Smooth muscle cell (in vitro differentiated cells): ENCODE measurements around the gene DCP1A. TPM values are rescaled to one million over a fixed set of nuclear protein-coding genes. Genes with fewer than 3 reads are reported as not detected.

Experiments used
- DNase-seq: peaks from one replicate; lab custom pipeline; 2025; ENCODE audit not compliant: unreplicated experiment; lab: John Stamatoyannopoulos, UW
- H2AFZ ChIP-seq: fragments of 200-600 bp; sonication (generic); 2 replicates; pipeline ENCODE4 v1.6.0; 2016; ENCODE audit warnings: antibody characterized with exemption, low read depth, mild to moderate bottlenecking
- H3F3A ChIP-seq: fragments of 200-600 bp; sonication (generic); 2 replicates; pipeline ENCODE4 v1.6.0; 2017; ENCODE audit warnings: antibody characterized with exemption, low read depth
- H3K27ac ChIP-seq: fragments of 200-600 bp; sonication (generic); 2 replicates; pipeline ENCODE4 v1.5.1; 2016; ENCODE audit warnings: low read depth, mild to moderate bottlenecking
- H3K27me3 ChIP-seq: fragments of 200-600 bp; sonication (generic); 2 replicates; pipeline ENCODE4 v1.6.1; 2016; ENCODE audit warnings: low read depth, mild to moderate bottlenecking
- H3K36me3 ChIP-seq: fragments of 200-600 bp; sonication (generic); 2 replicates; pipeline ENCODE4 v1.5.1; 2016; ENCODE audit warnings: low read depth
- H3K4me1 ChIP-seq: fragments of 200-600 bp; sonication (generic); 2 replicates; pipeline ENCODE4 v1.5.1; 2016; ENCODE audit warnings: low read depth
- H3K4me2 ChIP-seq: fragments of 200-600 bp; sonication (generic); 2 replicates; pipeline ENCODE4 v1.6.0; 2016; ENCODE audit warnings: mild to moderate bottlenecking
- H3K4me3 ChIP-seq: fragments of 200-600 bp; sonication (generic); 2 replicates; pipeline ENCODE4 v1.5.1; 2016; ENCODE audit warnings: mild to moderate bottlenecking
- H3K79me2 ChIP-seq: fragments of 200-600 bp; sonication (generic); 2 replicates; pipeline ENCODE4 v1.6.0; 2016; ENCODE audit warnings: low read depth, mild to moderate bottlenecking
- H3K9ac ChIP-seq: fragments of 200-600 bp; sonication (generic); 2 replicates; pipeline ENCODE4 v1.6.0; 2016; ENCODE audit warnings: low read depth
- H3K9me3 ChIP-seq: fragments of 200-600 bp; sonication (generic); replicated peaks from 2 replicates; pipeline ENCODE4 v1.5.1; 2016; ENCODE audit warnings: low read depth
- H4K20me1 ChIP-seq: fragments of 200-600 bp; sonication (generic); 2 replicates; pipeline ENCODE4 v1.6.0; 2016; ENCODE audit warnings: low read depth
- WGBS: methylation state at CpG from one replicate; pipeline ENCODE4 v1.1.7; 2016; ENCODE audit warnings: low lambda C conversion rate; 5-methylcytosine and 5-hydroxymethylcytosine counted together
- polyA plus RNA-seq: library from polyadenylated mRNA; unstranded; fragments of >200 nt; fragmentation: Nextera tagmentation; extraction: Ambion mirVana; gene quantifications from 2 replicates; pipeline ENCODE4 v1.2.1, GENCODE V29; 2016
- total RNA-seq: library from RNA; depleted of rRNA; stranded (reverse); fragments of >200 nt; gene quantifications from 2 replicates; pipeline ENCODE4 v1.2.3, GENCODE V29; 2014
- TF ChIP-seq, protein P1 (sequence below): fragments of 200-600 bp; sonication (generic); IDR thresholded peaks from 2 replicates; pipeline ENCODE4 v1.5.1; 2017; ENCODE audit warnings: borderline replicate concordance, mild to moderate bottlenecking, antibody characterized with exemption; ENCODE audit not compliant: insufficient read depth, poor library complexity, severe bottlenecking

Gene DCP1A
- total and polyA plus RNA-seq, 2 experiments from 2014 or later: 24.7 to 43.5 TPM

DNA sequence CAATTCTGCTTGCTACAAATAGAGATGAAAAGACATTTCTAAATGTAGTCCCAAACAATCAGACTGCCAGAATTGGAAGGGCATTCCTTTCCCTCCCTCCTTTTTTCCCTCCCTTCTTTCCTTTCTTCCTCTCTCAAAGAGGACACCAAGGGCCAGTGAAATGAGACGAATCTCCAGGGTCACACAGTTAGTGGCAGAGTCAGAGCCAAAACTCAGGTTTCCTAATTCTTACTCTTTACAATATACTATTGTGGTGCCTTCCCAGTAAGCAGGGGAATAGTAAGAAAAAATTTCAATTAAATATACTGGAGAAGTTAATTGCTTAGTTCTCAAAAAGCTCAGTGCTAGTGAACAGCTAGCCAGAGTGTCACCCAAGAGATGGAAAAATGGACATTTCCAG lies 33.0 kb upstream of the DCP1A start:
- Histone ChIP-seq H3K4me3 (no peak overlapping the region), H3K27ac (no peak overlapping the region), H4K20me1 (no peaks in the 10 kb centered on the region), H3K4me1 (no peaks in the 10 kb centered on the region), H3K9ac (no peak overlapping the region), H3K27me3 (peaks cover 27% of the 10 kb centered on the region), H3F3A (no peaks in the 10 kb centered on the region), H3K9me3 (no peaks in the 10 kb centered on the region), H3K36me3 (no peaks in the 10 kb centered on the region), H3K4me2 (no peak overlapping the region), H3K79me2 (no peaks in the 10 kb centered on the region), H2AFZ (no peak overlapping the region)
- TF ChIP-seq, protein P1, sequence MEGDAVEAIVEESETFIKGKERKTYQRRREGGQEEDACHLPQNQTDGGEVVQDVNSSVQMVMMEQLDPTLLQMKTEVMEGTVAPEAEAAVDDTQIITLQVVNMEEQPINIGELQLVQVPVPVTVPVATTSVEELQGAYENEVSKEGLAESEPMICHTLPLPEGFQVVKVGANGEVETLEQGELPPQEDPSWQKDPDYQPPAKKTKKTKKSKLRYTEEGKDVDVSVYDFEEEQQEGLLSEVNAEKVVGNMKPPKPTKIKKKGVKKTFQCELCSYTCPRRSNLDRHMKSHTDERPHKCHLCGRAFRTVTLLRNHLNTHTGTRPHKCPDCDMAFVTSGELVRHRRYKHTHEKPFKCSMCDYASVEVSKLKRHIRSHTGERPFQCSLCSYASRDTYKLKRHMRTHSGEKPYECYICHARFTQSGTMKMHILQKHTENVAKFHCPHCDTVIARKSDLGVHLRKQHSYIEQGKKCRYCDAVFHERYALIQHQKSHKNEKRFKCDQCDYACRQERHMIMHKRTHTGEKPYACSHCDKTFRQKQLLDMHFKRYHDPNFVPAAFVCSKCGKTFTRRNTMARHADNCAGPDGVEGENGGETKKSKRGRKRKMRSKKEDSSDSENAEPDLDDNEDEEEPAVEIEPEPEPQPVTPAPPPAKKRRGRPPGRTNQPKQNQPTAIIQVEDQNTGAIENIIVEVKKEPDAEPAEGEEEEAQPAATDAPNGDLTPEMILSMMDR: no peak
- DNase-seq: no peak
- 87% methylated on average over 1 of the region's 1 CpG for WGBS

DNA sequence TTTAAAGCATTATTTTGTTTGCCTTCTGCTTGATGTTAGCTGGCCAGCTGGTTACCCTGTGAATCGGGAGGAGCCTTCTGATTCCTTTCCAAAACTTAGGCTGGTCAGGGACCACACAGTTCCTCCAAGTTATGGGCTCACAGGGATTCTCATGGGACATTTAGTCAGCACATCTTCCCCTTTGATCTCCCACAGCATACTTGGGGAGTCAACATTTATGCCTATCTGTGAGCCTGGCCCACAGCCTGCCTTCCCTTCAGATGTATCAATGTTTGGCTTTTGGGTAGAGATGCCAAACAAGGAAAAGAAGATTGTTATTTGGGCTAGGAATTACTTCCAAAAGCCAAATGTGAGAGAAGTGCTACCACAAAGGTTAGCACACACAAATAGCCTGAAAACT lies 32.6 kb upstream of the DCP1A start:
- DNase-seq: no peak
- WGBS: 90% methylated on average over 1 of the region's 1 CpG
- Histone ChIP-seq H3K79me2 (no peaks in the 10 kb centered on the region), H3K27me3 (peaks cover 24% of the 10 kb centered on the region), H3K4me2 (no peak overlapping the region), H3K9ac (no peak overlapping the region), H3K36me3 (no peaks in the 10 kb centered on the region), H3F3A (no peaks in the 10 kb centered on the region), H3K9me3 (no peaks in the 10 kb centered on the region), H2AFZ (no peak overlapping the region), H3K4me3 (no peak overlapping the region), H3K4me1 (no peaks in the 10 kb centered on the region), H4K20me1 (no peaks in the 10 kb centered on the region), H3K27ac (no peak overlapping the region)
- TF ChIP-seq, protein P1: no peak

DNA sequence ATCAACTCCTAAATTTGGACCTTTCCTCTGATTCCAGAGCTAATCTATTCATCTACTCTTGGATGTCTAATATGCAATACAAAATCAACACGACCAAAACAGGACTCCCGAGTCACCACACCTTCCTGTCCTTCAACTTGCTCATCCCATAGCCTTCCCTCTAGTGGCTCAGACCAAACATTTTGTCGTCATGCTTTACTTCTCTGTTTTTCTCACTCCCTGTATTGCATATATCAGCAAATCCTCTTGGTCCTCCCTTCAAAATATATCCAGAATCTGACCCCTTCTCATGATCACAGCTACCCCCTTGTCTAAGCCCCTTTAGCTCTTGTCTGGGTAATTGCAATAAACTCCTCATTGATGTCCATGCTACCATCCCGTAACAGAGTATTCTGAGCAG lies 30.5 kb upstream of the DCP1A start:
- Histone ChIP-seq H4K20me1 (no peaks in the 10 kb centered on the region), H3K9me3 (no peaks in the 10 kb centered on the region), H3K4me2 (no peak overlapping the region), H3K9ac (no peak overlapping the region), H3K36me3 (no peaks in the 10 kb centered on the region), H3K4me1 (no peaks in the 10 kb centered on the region), H3K79me2 (no peaks in the 10 kb centered on the region), H3F3A (no peaks in the 10 kb centered on the region), H3K27ac (no peak overlapping the region), H3K4me3 (no peak overlapping the region), H3K27me3 (peaks cover 19% of the 10 kb centered on the region), H2AFZ (no peak overlapping the region)
- DNase-seq: no peak
- TF ChIP-seq, protein P1: no peak
- 85% methylated on average over 4 of the region's 4 CpGs for WGBS

DNA sequence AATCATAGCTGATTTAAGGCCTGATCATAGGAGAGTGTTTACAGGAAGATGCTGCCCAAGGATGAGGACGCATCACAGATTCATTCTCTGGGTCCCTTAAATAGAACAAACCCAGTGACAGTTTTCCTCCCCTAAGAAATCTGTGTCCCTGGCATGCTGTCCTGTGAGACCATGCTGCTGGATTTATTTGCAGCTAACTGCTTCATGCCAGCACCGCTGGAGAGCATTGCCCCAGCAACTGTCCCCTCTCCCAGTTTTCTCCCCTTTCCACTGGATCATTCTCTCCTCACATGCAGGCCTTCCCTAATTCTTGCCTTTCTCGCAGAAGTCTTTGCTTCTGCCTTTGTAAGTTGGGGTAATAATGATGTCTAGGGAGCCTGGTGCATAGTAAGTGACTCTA lies 29.3 kb upstream of the DCP1A start:
- Histone ChIP-seq H3K4me3 (no peak overlapping the region), H3K79me2 (no peaks in the 10 kb centered on the region), H4K20me1 (no peaks in the 10 kb centered on the region), H3K36me3 (no peaks in the 10 kb centered on the region), H3K9me3 (no peaks in the 10 kb centered on the region), H3K4me2 (no peak overlapping the region), H3K4me1 (no peaks in the 10 kb centered on the region), H3K27me3 (peaks cover 19% of the 10 kb centered on the region), H3F3A (no peaks in the 10 kb centered on the region), H3K27ac (no peak overlapping the region), H2AFZ (no peak overlapping the region), H3K9ac (no peak overlapping the region)
- no peak for DNase-seq
- 93% methylated on average over 3 of the region's 3 CpGs for WGBS
- TF ChIP-seq, protein P1: no peak
